Small intestine (tissue), 7 donors: Measurements from ENCODE around the gene PPP4R3B. TPM values are rescaled to one million over a fixed set of nuclear protein-coding genes. Genes with fewer than 3 reads are reported as not detected.

Experiments used
- DNase-seq, 2 donors: peaks; one replicate each; pipeline versions ENCODE4 v3.0.0 to v3.0.0-alpha.2; 2013
- FAIRE-seq: peaks from 2 replicates; lab custom pipeline; 2012; peaks lifted over from hg19 to GRCh38; lab: Jason Lieb, UNC
- H3K27ac ChIP-seq, 3 donors: one replicate each; pipeline ENCODE4 v1.5.1; 2013; ENCODE audit warnings: low read length in 2 of 3, mild to moderate bottlenecking in 2 of 3, control low read depth in 1 of 3, inconsistent platforms in 1 of 3, low read depth in 1 of 3, moderate library complexity in 1 of 3
- H3K27me3 ChIP-seq, 3 donors: one replicate each; pipeline ENCODE4 v1.6.1; 2013; ENCODE audit warnings: low read length in 3 of 3, inconsistent platforms in 1 of 3; ENCODE audit not compliant: control insufficient read depth in 3 of 3, insufficient read depth in 3 of 3
- H3K36me3 ChIP-seq, 3 donors: one replicate each; pipeline ENCODE4 v1.6.1; 2013; ENCODE audit warnings: low read length in 3 of 3, inconsistent platforms in 1 of 3, low read depth in 1 of 3, mild to moderate bottlenecking in 1 of 3, moderate library complexity in 1 of 3; ENCODE audit not compliant: control insufficient read depth in 3 of 3, insufficient read depth in 2 of 3
- H3K4me1 ChIP-seq, 3 donors: one replicate each; pipeline ENCODE4 v1.6.1; 2013; ENCODE audit warnings: low read length in 2 of 3, inconsistent platforms in 1 of 3, low read depth in 1 of 3, mild to moderate bottlenecking in 1 of 3, moderate library complexity in 1 of 3; ENCODE audit not compliant: control insufficient read depth in 3 of 3, insufficient read depth in 2 of 3
- H3K4me3 ChIP-seq, 3 donors: one replicate each; pipeline ENCODE4 v1.5.1; 2013; ENCODE audit warnings: low read length in 3 of 3, control low read depth in 1 of 3, inconsistent platforms in 1 of 3, low read depth in 1 of 3, mild to moderate bottlenecking in 1 of 3, moderate library complexity in 1 of 3
- H3K9me3 ChIP-seq, 2 donors: one replicate each; pipeline ENCODE4 v1.6.1; 2013; ENCODE audit warnings: low read depth in 1 of 2, low read length in 1 of 2; ENCODE audit not compliant: control insufficient read depth in 2 of 2, insufficient read depth in 1 of 2
- WGBS, 3 donors: extraction: QIAGEN DNeasy Blood & Tissue Kit; methylation state at CpG; one replicate each; pipeline ENCODE4 v1.1.7; 2013; 5-methylcytosine and 5-hydroxymethylcytosine counted together
- polyA plus RNA-seq, 4 donors: library from polyadenylated mRNA; stranded (reverse) in 3 of 4; unstranded in 1 of 4; fragments of 200-250 nt in 3 of 4; fragments of 120-200 nt in 1 of 4; gene quantifications; one replicate each; pipeline versions ENCODE4 v1.2.1 to v1.2.3, GENCODE V29; 2013
- donor health status: healthy with polysubstance abuse.
- donor health status: control.
- donor health status: control.
- donor health status: Bipolar disorder and iron deficiency.
- donor health status: healthy.

The PPP4R3B gene
- polyA plus RNA-seq, 4 donors = 28.6 to 83.8 (median 37.3) TPM

GRCh38 chr2:55524884-55525437 is 92.5 kb downstream of the PPP4R3B start:
- Histone ChIP-seq H3K27ac (no peak overlapping the region), H3K4me1 (peaks cover 0 to 2% (median 2%) of the 10 kb centered on the region in 3 donors), H3K4me3 (no peak overlapping the region), H3K9me3 (no peaks in the 10 kb centered on the region), H3K27me3 (no peaks in the 10 kb centered on the region), H3K36me3 (peaks cover 0 to 29% (median 0%) of the 10 kb centered on the region in 3 donors)
- FAIRE-seq (no peak), DNase-seq (peak in 1 of 2 donors; percentile 13)
- WGBS, 3 donors = 78 to 86% (median 83%) methylated on average over 5 of the region's 5 CpGs

GRCh38 chr2:55519938-55520885 is 97.2 kb downstream of the PPP4R3B start:
- DNase-seq = peak; percentile 30 to 53
- 1 to 3% (median 2%) methylated on average over 35 of the region's 35 CpGs for WGBS, 3 donors
- peak overlapping the region; percentile 63 to 86 (median 72) for H3K4me3 ChIP-seq
- H3K27me3 ChIP-seq = no peaks in the 10 kb centered on the region
- no peak for FAIRE-seq
- H3K4me1 ChIP-seq = peaks cover 0 to 2% (median 2%) of the 10 kb centered on the region in 3 donors
- peak overlapping the region in 2 of 3 donors; percentile 57 to 65 for H3K27ac ChIP-seq
- no peaks in the 10 kb centered on the region for H3K9me3 ChIP-seq
- peaks cover 0 to 14% (median 0%) of the 10 kb centered on the region in 3 donors for H3K36me3 ChIP-seq

- Histone ChIP-seq H3K27ac (peak overlapping the region; percentile 56 to 90 (median 76)), H3K9me3 (no peaks in the 10 kb centered on the region), H3K36me3 (peaks cover 0 to 5% (median 0%) of the 10 kb centered on the region in 3 donors), H3K4me3 (peak overlapping the region; percentile 56 to 86 (median 72)), H3K27me3 (no peaks in the 10 kb centered on the region), H3K4me1 (peaks cover 0 to 2% (median 0%) of the 10 kb centered on the region in 3 donors)
- FAIRE-seq (no peak), DNase-seq (no peak)
- WGBS, 3 donors = 10 to 22% (median 20%) methylated on average over 9 of the region's 9 CpGs
These were observed 98.6 kb downstream of the PPP4R3B start for GRCh38 chr2:55518841-55519165.

GRCh38 chr2:55511508-55512124 is 105.8 kb downstream of the PPP4R3B start:
- Histone ChIP-seq H3K27me3 (no peaks in the 10 kb centered on the region), H3K9me3 (no peaks in the 10 kb centered on the region), H3K27ac (no peak overlapping the region), H3K36me3 (no peaks in the 10 kb centered on the region), H3K4me1 (no peaks in the 10 kb centered on the region), H3K4me3 (no peak overlapping the region)
- DNase-seq (peak; percentile 22 to 37), FAIRE-seq (no peak)
- WGBS, 3 donors = 35 to 42% (median 38%) methylated on average over 7 of the region's 7 CpGs

- 90 to 92% (median 90%) methylated on average over 9 of the region's 9 CpGs for WGBS, 3 donors
- no peak for FAIRE-seq
- H3K36me3 ChIP-seq = no peaks in the 10 kb centered on the region
These were observed 114.8 kb downstream of the PPP4R3B start for GRCh38 chr2:55502590-55503141.

GRCh38 chr2:55500025-55500424 is 117.4 kb downstream of the PPP4R3B start:
- H3K4me3 ChIP-seq = no peak overlapping the region
- H3K4me1 ChIP-seq = no peaks in the 10 kb centered on the region
- 59 to 69% (median 67%) methylated on average over 2 of the region's 2 CpGs for WGBS, 3 donors
- no peaks in the 10 kb centered on the region for H3K36me3 ChIP-seq
- H3K27me3 ChIP-seq = no peaks in the 10 kb centered on the region
- no peak overlapping the region for H3K27ac ChIP-seq
- DNase-seq (no peak), FAIRE-seq (no peak)
- H3K9me3 ChIP-seq = no peaks in the 10 kb centered on the region

More at GRCh38 chr2:55502590-55503141, 114.8 kb downstream of the PPP4R3B start:
- Histone ChIP-seq H3K9me3 (no peaks in the 10 kb centered on the region), H3K4me1 (no peaks in the 10 kb centered on the region), H3K27ac (no peak overlapping the region), H3K27me3 (no peaks in the 10 kb centered on the region), H3K4me3 (no peak overlapping the region)
- DNase-seq = no peak

GRCh38 chr2:55498582-55498981 is 118.8 kb downstream of the PPP4R3B start:
- no peak for DNase-seq
- FAIRE-seq = no peak
- Histone ChIP-seq H3K27me3 (no peaks in the 10 kb centered on the region), H3K4me3 (no peak overlapping the region), H3K4me1 (no peaks in the 10 kb centered on the region), H3K27ac (no peak overlapping the region), H3K36me3 (no peaks in the 10 kb centered on the region), H3K9me3 (no peaks in the 10 kb centered on the region)
- 79 to 84% (median 81%) methylated on average over 6 of the region's 6 CpGs for WGBS, 3 donors
